GM21515 (cell line): Measurements from ENCODE around the gene TPD52L2.
"Not testable (repeated sequence)": the region's sequence is repeated elsewhere in the genome, so short reads cannot be mapped to it uniquely, and the experiment has no call there.

Experiments used
- ATAC-seq: cut with Tn5 transposase; IDR thresholded peaks from one replicate; pipeline ENCODE4 v1.9.1; 2021; ENCODE audit not compliant: unreplicated experiment

TPD52L2 gene

GRCh38 chr20:63855363-63856097 is 9.5 kb upstream of the TPD52L2 start:
- no peak for ATAC-seq

- ATAC-seq: no peak
Observed at GRCh38 chr20:63856098-63856511, 9.0 kb upstream of the TPD52L2 start.

- no peak for ATAC-seq
Observed at GRCh38 chr20:63857764-63858392, 7.2 kb upstream of the TPD52L2 start.

GRCh38 chr20:63858393-63859165 is 6.5 kb upstream of the TPD52L2 start:
- ATAC-seq: no peak

GRCh38 chr20:63859166-63859699 is 5.8 kb upstream of the TPD52L2 start:
- ATAC-seq: no peak

GRCh38 chr20:63860325-63861051 is 4.6 kb upstream of the TPD52L2 start:
- no peak for ATAC-seq

- no peak for ATAC-seq
Observed at GRCh38 chr20:63861365-63861934, 3.6 kb upstream of the TPD52L2 start, which contains the start of gene ABHD16B. ABHD16B (plus strand) TSS chr20:63861498; CDS start chr20:63861541, 43 bp downstream.

- ATAC-seq: no peak
Observed at GRCh38 chr20:63861981-63862901, 2.8 kb upstream of the TPD52L2 start.

- no peak for ATAC-seq
Observed at GRCh38 chr20:63863021-63863797, 1.9 kb upstream of the TPD52L2 start.

- peak; percentile 73 for ATAC-seq
Observed at GRCh38 chr20:63863798-63864544, 1.1 kb upstream of the TPD52L2 start.

GRCh38 chr20:63864545-63864977 is 509 bp upstream of the TPD52L2 start:
- ATAC-seq: no peak

GRCh38 chr20:63867042-63867441 is 2.0 kb downstream of the TPD52L2 start:
- ATAC-seq: not testable (repeated sequence)

- ATAC-seq: no peak
Observed at GRCh38 chr20:63868264-63868663, 3.2 kb downstream of the TPD52L2 start.

- no peak for ATAC-seq
Observed at GRCh38 chr20:63873477-63873971, 8.5 kb downstream of the TPD52L2 start.

GRCh38 chr20:63874241-63874640 is 9.2 kb downstream of the TPD52L2 start:
- ATAC-seq: not testable (repeated sequence)

- ATAC-seq: no peak
Observed at GRCh38 chr20:63876489-63877036, 11.5 kb downstream of the TPD52L2 start.

- ATAC-seq: no peak
Observed at GRCh38 chr20:63877755-63878470, 12.8 kb downstream of the TPD52L2 start.
